IPS-20b (cell line): ENCODE results near the gene DTX1.

Experiments used
- H3K27ac ChIP-seq: one replicate; pipeline ENCODE4 v1.5.1; 2013; ENCODE audit warnings: low read length
- H3K27me3 ChIP-seq: 2 replicates; pipeline ENCODE4 v1.6.1; 2013; ENCODE audit warnings: mild to moderate bottlenecking, low read length, inconsistent platforms; ENCODE audit not compliant: insufficient read depth
- H3K36me3 ChIP-seq: 2 replicates; pipeline ENCODE4 v1.6.1; 2013; ENCODE audit warnings: low read depth, mild to moderate bottlenecking, inconsistent platforms, low read length, moderate library complexity; ENCODE audit not compliant: insufficient read depth
- H3K4me1 ChIP-seq: 2 replicates; pipeline ENCODE4 v1.6.1; 2013; ENCODE audit warnings: mild to moderate bottlenecking, control low read depth, inconsistent platforms, low read length, moderate library complexity; ENCODE audit not compliant: insufficient read depth
- H3K4me3 ChIP-seq: 2 replicates; pipeline ENCODE4 v1.5.1; 2013; ENCODE audit warnings: mild to moderate bottlenecking, low read length, inconsistent platforms
- H3K9ac ChIP-seq: 2 replicates; pipeline ENCODE4 v1.6.1; 2013; ENCODE audit warnings: low read depth, mild to moderate bottlenecking, inconsistent platforms, low read length, moderate library complexity
- H3K9me3 ChIP-seq: 2 replicates; pipeline ENCODE4 v1.6.1; 2013; ENCODE audit warnings: mild to moderate bottlenecking, low read depth, low read length, inconsistent platforms; ENCODE audit not compliant: insufficient read depth

DTX1 gene

DNA sequence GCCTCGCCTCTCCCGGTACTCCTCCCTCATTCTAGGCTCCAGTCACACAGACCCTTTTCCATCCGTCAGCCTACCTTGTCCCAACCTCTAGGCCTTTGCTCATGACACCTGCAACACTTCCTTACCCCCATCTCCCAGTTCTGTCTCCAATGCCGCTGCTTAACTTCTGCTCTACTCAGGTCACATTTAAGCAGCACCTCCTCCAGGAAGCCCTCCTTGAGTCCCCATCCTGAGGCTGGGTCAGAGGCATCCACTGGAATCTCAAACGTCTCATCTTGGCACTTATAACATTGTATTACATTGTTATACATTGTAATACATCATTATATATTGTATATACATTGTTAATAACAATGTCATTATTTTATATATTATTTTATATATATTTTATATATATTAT lies 46.3 kb downstream of the DTX1 start:
- Histone ChIP-seq H3K9me3 (no peaks in the 10 kb centered on the region), H3K27me3 (peaks cover 7% of the 10 kb centered on the region; the same call in 1 of the 2 replicates), H3K27ac (no peak overlapping the region), H3K36me3 (no peaks in the 10 kb centered on the region), H3K4me3 (no peak overlapping the region), H3K4me1 (no peaks in the 10 kb centered on the region; the same call in 1 of the 2 replicates), H3K9ac (no peak overlapping the region)

DNA sequence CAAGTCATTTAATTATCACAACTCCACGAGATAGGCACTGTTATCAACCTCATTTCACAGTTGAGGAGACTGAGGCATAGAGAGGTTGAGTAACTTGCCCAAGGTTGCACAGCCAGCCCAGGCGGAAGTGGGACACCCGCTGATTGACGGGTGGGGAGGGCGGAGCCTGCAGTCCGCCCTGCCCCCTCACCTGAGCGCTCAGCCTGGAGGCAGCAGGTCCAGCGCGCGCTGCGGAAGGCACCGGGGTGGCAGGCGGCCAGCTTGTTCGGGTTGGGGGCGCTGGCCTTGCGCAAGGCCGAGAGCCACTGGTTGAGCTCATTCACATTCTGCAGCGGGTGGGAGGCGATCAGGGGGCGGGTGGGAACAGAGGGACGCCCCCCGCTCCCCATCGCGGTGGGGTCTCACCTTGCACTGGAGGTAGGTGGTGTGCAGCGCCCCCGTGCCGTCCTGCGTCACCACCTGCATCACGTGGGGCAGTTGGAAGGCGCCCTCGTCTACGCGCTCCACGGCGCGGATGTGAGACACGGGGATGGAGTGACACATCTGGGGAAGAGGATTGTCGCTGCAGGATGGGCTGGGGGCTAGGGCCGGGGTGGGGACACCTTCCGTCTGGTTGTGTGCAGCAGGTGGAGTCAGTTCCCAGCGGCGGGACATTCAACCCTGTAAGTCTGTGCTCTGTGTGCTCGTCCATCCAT lies 47.4 kb downstream of the DTX1 start:
- no peaks in the 10 kb centered on the region for H3K9me3 ChIP-seq
- H3K4me1 ChIP-seq, result no peaks in the 10 kb centered on the region
- H3K27ac ChIP-seq, result no peak overlapping the region
- no peaks in the 10 kb centered on the region for H3K36me3 ChIP-seq
- peak overlapping the region; percentile 78 for H3K4me3 ChIP-seq
- H3K27me3 ChIP-seq, result peaks cover 7% of the 10 kb centered on the region; the same call in 1 of the 2 replicates
- peak overlapping the region; percentile 71; the same call in 1 of the 2 replicates for H3K9ac ChIP-seq

DNA sequence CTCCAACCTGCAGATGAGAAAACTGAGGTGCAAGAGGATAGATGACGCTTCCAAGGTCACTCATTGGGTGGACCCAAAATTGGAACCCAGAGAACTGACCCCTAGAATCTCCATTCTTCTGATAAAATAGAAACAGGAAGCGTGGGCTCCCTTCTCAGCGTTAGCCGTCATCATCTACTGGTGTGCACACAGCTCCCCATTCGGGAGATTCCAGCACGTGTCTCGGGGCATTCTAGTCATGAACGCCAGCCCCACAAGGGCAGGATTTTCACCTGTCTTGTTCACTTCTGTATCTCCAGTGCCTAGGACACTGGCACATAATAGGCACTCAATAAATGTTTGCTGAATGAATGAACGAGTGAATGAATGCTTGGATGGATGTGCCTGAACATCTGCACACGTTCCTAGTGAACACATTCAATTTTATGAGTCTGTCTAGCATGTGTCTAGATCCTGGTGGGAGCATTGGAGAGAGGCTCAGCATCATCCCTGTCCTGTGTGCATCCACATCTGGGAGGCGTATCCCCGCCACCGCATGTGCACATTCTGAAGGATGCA lies 48.5 kb downstream of the DTX1 start:
- Histone ChIP-seq H3K9ac (no peak overlapping the region), H3K4me1 (no peaks in the 10 kb centered on the region), H3K27me3 (peaks cover 7% of the 10 kb centered on the region; the same call in 1 of the 2 replicates), H3K36me3 (no peaks in the 10 kb centered on the region), H3K4me3 (no peak overlapping the region), H3K27ac (no peak overlapping the region), H3K9me3 (no peaks in the 10 kb centered on the region)

DNA sequence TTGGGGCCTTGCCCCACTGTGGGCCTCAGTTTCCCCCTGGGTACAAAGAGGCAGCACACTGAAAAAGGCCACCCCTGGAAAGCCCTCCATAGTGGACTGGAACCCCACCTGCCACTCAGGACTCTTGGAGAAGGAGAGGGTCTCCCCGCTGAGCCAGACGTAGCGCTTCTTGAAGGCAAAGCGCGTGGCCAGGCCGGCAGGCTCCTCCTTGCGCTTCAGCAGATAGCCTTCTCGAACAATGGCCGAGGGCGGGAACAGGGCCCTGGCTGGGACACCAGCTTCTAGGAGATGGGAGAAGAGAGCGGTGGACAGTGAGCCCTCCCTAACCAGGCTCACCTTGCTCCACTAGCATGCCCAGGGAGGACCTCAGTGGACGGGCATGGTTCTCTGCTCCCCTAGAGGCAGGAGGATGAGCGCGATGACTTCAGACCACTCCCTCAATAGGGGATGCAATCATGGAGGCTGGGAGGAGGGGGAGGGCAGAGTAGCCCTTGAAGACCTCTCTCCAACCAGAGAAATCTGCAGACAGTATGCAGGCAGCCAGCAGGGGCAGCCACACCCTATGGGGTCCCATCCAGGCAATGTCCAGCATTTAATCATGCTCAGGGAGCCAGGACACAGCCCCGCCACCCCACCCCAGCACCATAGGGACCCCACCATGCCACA lies 49.2 kb downstream of the DTX1 start:
- Histone ChIP-seq H3K27me3 (peaks cover 7% of the 10 kb centered on the region; the same call in 1 of the 2 replicates), H3K4me3 (no peak overlapping the region), H3K36me3 (no peaks in the 10 kb centered on the region), H3K9ac (no peak overlapping the region), H3K27ac (no peak overlapping the region), H3K4me1 (no peaks in the 10 kb centered on the region), H3K9me3 (no peaks in the 10 kb centered on the region)

DNA sequence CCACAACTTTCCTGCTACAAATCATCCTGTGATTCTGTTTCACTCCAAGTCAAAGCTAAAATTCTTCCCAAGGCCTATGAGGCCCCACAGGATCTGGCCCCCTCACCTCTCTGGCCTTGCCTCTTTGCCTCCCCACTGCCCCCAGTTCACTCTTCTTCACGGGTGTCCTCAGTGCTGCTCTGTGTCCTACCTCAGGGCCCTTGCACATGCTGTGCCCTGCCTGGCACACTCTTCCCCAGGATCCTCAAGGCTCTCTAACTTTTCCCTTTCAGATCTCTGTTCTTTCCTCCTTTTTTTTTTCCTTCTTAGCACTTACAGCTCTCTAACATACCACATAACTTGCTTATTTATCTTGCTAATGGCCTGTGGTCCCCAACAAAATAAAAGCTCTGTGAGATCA lies 49.8 kb downstream of the DTX1 start:
- H3K9ac ChIP-seq, result no peak overlapping the region
- no peaks in the 10 kb centered on the region for H3K36me3 ChIP-seq
- H3K4me3 ChIP-seq, result no peak overlapping the region
- H3K27me3 ChIP-seq, result peaks cover 7% of the 10 kb centered on the region; the same call in 1 of the 2 replicates
- no peaks in the 10 kb centered on the region for H3K4me1 ChIP-seq
- H3K27ac ChIP-seq, result no peak overlapping the region
- H3K9me3 ChIP-seq, result no peaks in the 10 kb centered on the region

DNA sequence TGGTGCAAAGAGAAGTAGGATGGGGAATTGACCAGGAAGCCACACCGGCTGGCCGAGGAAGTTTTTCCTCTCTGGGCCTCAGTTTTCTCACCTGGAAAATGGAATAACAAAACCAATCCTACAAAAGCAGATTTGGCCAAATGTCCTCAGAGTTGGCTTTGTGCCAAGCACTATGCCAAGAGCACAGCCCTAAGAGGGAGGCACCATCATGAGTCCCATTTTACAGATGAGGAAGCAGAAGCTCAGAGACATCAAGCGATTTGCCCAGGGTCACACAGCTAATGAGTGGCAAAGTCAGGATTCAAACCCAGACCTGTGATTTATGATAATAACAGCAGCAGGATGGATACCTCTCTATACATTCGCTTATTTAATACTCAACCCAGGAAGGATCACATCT lies 51.8 kb downstream of the DTX1 start:
- H3K4me1 ChIP-seq, result no peaks in the 10 kb centered on the region
- H3K4me3 ChIP-seq, result no peak overlapping the region
- H3K27ac ChIP-seq, result no peak overlapping the region
- peaks cover 7% of the 10 kb centered on the region; the same call in 1 of the 2 replicates for H3K27me3 ChIP-seq
- H3K9ac ChIP-seq, result no peak overlapping the region
- no peaks in the 10 kb centered on the region for H3K9me3 ChIP-seq
- H3K36me3 ChIP-seq, result no peaks in the 10 kb centered on the region

DNA sequence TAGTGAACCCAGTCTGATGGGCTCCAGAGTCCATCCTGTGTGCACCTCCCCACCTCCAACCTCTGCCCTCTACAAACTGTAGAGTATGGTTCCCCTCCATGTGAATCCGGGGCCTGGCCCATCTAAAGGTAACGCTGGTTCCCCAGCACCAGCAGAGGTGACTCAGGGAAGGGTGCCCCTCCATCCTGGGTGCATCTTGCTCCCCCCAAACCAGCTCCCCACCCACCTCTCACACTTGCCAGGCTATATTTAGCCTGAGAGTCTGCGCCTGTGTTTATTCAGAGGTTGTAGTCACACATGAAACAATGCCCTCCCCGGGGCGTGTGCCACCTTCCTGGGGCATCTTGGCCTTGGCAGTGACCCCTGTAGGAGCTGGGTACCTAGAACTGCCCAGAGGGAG lies 52.8 kb downstream of the DTX1 start:
- H3K27me3 ChIP-seq, result peaks cover 7% of the 10 kb centered on the region; the same call in 1 of the 2 replicates
- H3K9ac ChIP-seq, result no peak overlapping the region
- no peaks in the 10 kb centered on the region for H3K4me1 ChIP-seq
- H3K4me3 ChIP-seq, result no peak overlapping the region
- H3K27ac ChIP-seq, result no peak overlapping the region
- H3K36me3 ChIP-seq, result no peaks in the 10 kb centered on the region
- no peaks in the 10 kb centered on the region for H3K9me3 ChIP-seq

DNA sequence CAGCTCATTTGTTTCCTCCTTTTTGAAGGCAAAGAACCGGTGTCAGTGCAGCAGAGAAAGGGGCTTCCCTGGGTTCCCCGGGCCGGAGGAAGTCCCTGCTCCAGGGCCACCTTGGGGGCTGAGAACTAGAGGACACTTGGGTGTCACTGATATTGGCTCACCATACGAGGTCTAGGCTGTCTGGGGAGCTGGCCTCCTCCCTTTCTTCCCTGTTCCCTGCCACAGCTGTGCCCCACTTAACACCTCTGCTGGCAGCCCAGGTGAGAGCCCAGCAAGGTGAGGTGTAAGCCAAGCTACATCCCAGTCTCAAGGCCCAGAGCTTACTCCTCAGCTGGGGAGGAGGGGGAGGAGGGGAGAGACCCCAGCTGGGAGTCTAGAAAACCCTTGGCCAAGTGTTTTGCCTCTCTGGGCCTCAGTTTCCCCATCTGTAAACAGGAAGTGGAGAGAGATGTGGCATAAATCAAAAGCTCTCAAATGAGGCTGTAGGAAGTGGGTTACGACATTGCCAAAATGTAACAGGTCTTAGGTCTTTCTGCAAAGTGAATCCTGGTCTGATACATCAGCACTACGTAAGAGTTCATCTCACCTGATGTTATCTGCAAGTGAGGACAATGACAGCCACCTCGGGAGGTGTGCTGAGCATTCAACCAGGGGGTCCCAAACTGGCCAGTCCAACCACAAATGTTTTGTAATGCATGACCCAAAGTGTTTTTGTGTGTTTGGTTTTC lies 53.5 kb downstream of the DTX1 start:
- no peaks in the 10 kb centered on the region for H3K36me3 ChIP-seq
- no peak overlapping the region for H3K9ac ChIP-seq
- no peak overlapping the region for H3K4me3 ChIP-seq
- H3K27me3 ChIP-seq, result peaks cover under 1% of the 10 kb centered on the region; the same call in 1 of the 2 replicates
- no peaks in the 10 kb centered on the region for H3K4me1 ChIP-seq
- no peaks in the 10 kb centered on the region for H3K9me3 ChIP-seq
- H3K27ac ChIP-seq, result no peak overlapping the region

DNA sequence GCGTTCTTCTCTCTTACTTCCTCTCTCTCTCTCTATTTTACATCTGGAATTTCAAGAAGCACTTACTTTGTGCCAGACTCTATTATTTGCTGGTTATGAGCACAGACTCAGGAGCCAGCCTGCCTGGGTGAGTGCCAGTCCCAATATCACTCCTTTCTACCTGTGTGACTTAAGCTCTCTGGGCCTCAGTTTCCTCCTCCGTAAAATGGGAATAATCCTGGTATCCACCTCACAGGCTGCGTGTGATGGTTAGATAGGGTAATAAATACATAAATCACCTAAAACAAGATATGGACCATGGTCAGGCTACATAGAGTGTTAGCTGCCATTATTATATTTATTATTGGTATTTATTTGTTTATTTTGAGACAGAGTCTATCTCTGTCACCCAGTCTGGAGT lies 54.7 kb downstream of the DTX1 start:
- H3K27me3 ChIP-seq, result no peaks in the 10 kb centered on the region

DNA sequence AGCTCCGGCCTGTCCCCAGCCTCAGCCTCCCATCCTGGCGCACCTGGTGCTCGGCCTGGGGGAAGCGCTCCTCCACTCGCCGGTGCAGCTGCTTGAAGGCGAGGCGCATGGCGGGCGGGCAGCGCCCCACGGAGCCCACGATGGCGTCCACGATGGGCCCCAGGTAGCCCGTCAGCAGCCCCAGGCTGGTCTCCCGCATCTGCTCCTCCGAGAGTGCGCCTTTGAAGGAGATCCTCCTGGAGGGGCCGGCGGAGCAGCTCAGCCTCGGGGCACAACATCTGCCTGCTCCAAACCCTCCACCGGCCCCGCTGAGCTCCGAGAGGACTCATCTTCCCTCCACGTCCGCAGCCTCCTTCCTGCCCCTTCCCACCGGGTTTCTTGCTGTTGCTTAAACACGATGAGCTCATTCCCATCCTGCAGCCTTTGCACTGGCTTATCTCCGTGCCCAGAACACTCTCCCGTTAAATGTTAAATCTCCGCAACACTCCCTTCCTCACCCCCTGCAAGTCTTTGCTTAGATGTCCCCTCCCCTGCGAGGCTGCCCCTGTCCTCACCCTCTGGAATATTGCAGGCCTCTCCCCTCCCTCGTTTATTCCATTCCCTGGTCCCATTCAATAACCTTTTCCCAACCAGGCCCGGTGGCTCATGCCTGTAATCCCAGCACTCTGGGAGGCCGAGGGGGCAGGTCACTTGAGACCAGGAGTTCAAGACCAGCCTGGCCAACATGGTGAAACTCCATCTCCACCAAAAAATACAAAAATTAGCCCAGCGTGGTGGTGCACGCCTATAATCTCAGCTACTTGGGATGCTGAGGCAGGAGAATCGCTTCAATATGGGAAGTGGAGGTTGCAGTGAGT lies 55.7 kb downstream of the DTX1 start:
- Histone ChIP-seq H3K4me3 (no peak overlapping the region), H3K9ac (no peak overlapping the region), H3K27me3 (no peaks in the 10 kb centered on the region), H3K4me1 (no peaks in the 10 kb centered on the region), H3K36me3 (no peaks in the 10 kb centered on the region), H3K27ac (no peak overlapping the region), H3K9me3 (no peaks in the 10 kb centered on the region)

More for the DNA sequence above, 54.7 kb downstream of the DTX1 start:
- Histone ChIP-seq H3K9me3 (no peaks in the 10 kb centered on the region), H3K4me1 (no peaks in the 10 kb centered on the region), H3K4me3 (no peak overlapping the region), H3K9ac (no peak overlapping the region), H3K36me3 (no peaks in the 10 kb centered on the region), H3K27ac (no peak overlapping the region)

DNA sequence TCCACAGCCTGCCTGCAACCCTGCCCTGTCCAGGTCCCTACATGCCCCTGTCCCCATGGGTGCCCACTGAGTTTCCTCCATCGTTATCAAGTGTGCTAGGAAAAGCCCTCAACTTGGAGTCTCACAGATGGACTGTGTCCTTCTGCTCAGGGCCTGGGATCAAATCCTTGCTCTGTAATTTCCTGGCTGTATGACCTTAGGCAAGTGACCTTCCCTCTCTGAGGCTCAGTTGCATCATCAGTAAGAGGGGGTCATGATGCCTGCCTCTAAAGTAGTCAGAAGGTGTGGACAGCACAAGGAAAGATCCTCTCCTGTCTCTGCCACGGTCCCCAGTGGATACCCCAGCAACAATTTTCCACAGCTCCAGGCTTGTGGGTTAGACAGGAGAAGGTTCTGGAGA lies 56.9 kb downstream of the DTX1 start:
- Histone ChIP-seq H3K9ac (no peak overlapping the region), H3K36me3 (no peaks in the 10 kb centered on the region), H3K9me3 (no peaks in the 10 kb centered on the region), H3K27me3 (no peaks in the 10 kb centered on the region), H3K27ac (no peak overlapping the region), H3K4me3 (no peak overlapping the region), H3K4me1 (no peaks in the 10 kb centered on the region)
